ENCODE results near the gene ASAP2.

ASAP2 gene

DNA sequence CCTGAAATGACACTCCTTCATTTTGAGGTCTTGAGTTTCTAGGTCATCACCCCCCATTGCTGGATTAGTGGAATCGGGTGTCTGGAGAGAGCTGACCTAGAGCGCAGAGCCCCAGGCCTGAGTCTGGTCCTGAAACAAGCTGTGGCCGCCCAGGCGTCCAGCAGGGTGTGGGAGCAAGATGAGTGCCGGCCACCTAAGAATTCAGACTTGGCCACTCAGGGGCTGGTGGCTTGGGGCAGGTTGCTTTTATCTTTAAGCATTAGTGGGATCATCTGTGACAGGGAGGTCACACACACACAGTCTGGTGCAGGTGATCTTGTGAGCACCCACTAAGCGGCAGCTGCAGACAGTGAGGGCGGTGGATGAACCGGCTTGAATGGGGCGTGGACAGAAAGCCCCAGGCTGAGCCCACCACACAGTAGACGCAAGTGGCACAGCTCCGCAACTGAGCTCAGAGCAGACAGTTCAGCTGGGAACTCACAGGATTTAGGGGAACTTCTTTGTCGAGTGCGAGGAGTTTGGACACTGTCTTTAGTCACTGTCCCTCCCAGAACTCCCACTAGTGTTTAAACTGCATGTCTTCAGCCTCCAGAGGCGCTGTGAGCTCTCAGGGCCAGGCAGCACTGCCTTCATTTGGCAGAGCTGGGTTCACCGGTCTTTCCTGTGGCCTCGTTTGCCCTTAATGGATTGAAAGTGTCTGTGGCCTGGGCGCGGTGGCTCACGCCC, 195.2 kb downstream of the ASAP2 start:
- Mint-ChIP-seq H3K9me3 (no peaks in the 10 kb centered on the region), H3K27me3 (no peaks in the 10 kb centered on the region), H3K27ac (no peak overlapping the region), H3K4me3 (no peak overlapping the region), H3K36me3 (ENCODE audit: low read depth) (peaks cover 9% of the 10 kb centered on the region), H3K4me1 (ENCODE audit: low read depth) (no peaks in the 10 kb centered on the region)

DNA sequence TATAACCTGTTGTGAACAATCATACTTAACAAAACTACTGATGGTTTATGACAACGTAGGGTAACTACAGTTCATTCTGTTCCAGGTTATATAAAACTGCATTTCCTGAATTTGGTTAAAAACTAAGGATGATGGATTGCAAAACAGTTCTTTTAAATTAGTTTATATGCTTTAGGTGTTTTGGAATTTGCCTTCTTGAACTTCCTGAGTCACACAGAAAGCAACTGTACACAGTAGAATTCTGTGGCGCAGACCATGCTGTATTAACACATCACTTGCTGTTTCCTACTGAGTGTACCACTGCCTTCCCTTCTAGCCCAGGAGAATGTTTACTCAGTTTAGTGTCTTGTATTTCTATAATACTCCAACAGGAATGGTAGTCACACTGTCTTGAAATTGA, 197.3 kb downstream of the ASAP2 start:
- H3K9me3 Mint-ChIP-seq, result no peaks in the 10 kb centered on the region
- H3K4me1 Mint-ChIP-seq (ENCODE audit: low read depth), result no peaks in the 10 kb centered on the region
- H3K27me3 Mint-ChIP-seq, result no peaks in the 10 kb centered on the region
- H3K27ac Mint-ChIP-seq, result no peak overlapping the region
- H3K36me3 Mint-ChIP-seq (ENCODE audit: low read depth), result peaks cover 17% of the 10 kb centered on the region
- no peak overlapping the region for H3K4me3 Mint-ChIP-seq

- Mint-ChIP-seq H3K4me3 (no peak overlapping the region), H3K27ac (no peak overlapping the region), H3K27me3 (no peaks in the 10 kb centered on the region), H3K9me3 (no peaks in the 10 kb centered on the region), H3K36me3 (ENCODE audit: low read depth) (peaks cover 21% of the 10 kb centered on the region), H3K4me1 (ENCODE audit: low read depth) (no peaks in the 10 kb centered on the region)
Observed at GRCh38 chr2:9404451-9404850, 197.8 kb downstream of the ASAP2 start.

GRCh38 chr2:9405636-9406035, 199.0 kb downstream of the ASAP2 start:
- H3K36me3 Mint-ChIP-seq (ENCODE audit: low read depth), result peaks cover 22% of the 10 kb centered on the region
- H3K27me3 Mint-ChIP-seq, result no peaks in the 10 kb centered on the region
- no peak overlapping the region for H3K4me3 Mint-ChIP-seq
- no peaks in the 10 kb centered on the region for H3K4me1 Mint-ChIP-seq (ENCODE audit: low read depth)
- H3K9me3 Mint-ChIP-seq, result no peaks in the 10 kb centered on the region
- H3K27ac Mint-ChIP-seq, result no peak overlapping the region

- peaks cover 32% of the 10 kb centered on the region for H3K36me3 Mint-ChIP-seq (ENCODE audit: low read depth)
- no peak overlapping the region for H3K27ac Mint-ChIP-seq
- H3K4me1 Mint-ChIP-seq (ENCODE audit: low read depth), result no peaks in the 10 kb centered on the region
- no peaks in the 10 kb centered on the region for H3K9me3 Mint-ChIP-seq
- H3K4me3 Mint-ChIP-seq, result no peak overlapping the region
- no peaks in the 10 kb centered on the region for H3K27me3 Mint-ChIP-seq
Observed at GRCh38 chr2:9406529-9407362, 200.1 kb downstream of the ASAP2 start.

DNA sequence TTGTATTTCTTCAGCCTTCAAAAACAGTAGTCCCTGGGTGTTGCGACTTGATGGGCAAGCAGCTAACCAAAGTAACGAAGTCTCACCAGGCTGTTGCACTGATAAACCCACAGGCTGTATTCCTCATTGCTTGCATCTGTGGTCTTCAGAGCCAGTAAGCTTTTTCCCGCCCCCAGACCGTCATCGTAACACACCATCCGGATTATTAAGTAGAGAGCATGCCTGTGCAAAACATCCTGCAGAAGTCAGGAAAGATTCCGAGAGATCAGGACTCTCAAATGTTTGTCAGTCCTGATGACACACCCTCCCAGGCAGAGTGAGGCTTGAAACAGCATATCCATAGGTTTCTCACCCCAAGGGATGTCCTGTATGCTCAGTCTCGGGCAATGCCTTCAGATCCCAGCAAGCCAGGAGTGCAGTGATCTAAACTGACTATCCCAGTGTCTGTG, 200.8 kb downstream of the ASAP2 start:
- Mint-ChIP-seq H3K9me3 (no peaks in the 10 kb centered on the region), H3K27me3 (no peaks in the 10 kb centered on the region), H3K27ac (no peak overlapping the region), H3K4me1 (ENCODE audit: low read depth) (no peaks in the 10 kb centered on the region), H3K4me3 (no peak overlapping the region), H3K36me3 (ENCODE audit: low read depth) (peaks cover 38% of the 10 kb centered on the region)

GRCh38 chr2:9408641-9409151, 202.1 kb downstream of the ASAP2 start:
- Mint-ChIP-seq H3K36me3 (ENCODE audit: low read depth) (peaks cover 45% of the 10 kb centered on the region), H3K9me3 (no peaks in the 10 kb centered on the region), H3K27ac (no peak overlapping the region), H3K4me3 (no peak overlapping the region), H3K4me1 (ENCODE audit: low read depth) (no peaks in the 10 kb centered on the region), H3K27me3 (no peaks in the 10 kb centered on the region)

DNA sequence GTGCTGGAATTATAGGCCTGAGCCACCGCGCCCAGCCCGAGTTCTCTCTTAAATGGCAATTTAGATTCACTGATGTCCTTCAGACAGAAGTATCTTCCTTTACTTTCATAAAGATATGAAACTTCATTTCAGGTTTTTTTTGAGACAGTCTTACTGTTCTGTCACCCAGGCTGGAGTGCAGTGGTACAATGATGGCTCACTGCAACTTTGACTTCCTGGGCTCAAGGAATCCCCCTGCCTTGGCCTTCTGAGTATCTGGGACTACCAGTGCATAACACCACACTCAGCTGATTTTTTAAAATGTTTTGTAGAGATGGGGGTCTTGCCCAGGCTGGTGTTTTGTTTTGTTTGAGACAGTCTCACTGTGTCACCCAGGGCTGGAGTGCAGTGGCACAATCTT, 203.5 kb downstream of the ASAP2 start:
- Mint-ChIP-seq H3K4me1 (ENCODE audit: low read depth) (peaks cover 3% of the 10 kb centered on the region), H3K9me3 (no peaks in the 10 kb centered on the region), H3K36me3 (ENCODE audit: low read depth) (peaks cover 53% of the 10 kb centered on the region), H3K4me3 (no peak overlapping the region), H3K27ac (no peak overlapping the region), H3K27me3 (no peaks in the 10 kb centered on the region)

DNA sequence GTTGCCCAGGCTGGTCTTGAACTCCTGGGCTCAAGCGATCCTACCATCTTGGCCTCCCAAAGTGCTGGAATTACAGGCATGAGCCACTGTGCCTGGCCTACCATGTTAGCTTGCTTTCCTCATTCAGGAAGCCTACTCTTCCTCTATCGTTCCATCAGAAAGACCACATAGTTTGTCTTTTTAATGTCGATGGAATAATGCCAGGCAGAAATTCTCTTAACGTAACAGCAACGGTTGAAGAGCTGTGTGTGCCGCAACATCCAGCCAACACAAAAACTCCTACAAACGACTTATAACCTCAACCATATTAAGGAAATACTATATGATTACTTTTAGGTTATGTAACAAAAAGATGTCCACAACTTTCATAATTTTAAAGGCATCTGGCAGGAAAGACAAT, 206.2 kb downstream of the ASAP2 start:
- Mint-ChIP-seq H3K9me3 (no peaks in the 10 kb centered on the region), H3K4me3 (no peak overlapping the region), H3K4me1 (ENCODE audit: low read depth) (peaks cover 21% of the 10 kb centered on the region), H3K27me3 (no peaks in the 10 kb centered on the region), H3K36me3 (ENCODE audit: low read depth) (peaks cover 58% of the 10 kb centered on the region), H3K27ac (no peak overlapping the region)

GRCh38 chr2:9415516-9416169, 209.0 kb downstream of the ASAP2 start:
- no peak overlapping the region for H3K27ac Mint-ChIP-seq
- no peak overlapping the region for H3K4me3 Mint-ChIP-seq
- peaks cover 67% of the 10 kb centered on the region for H3K36me3 Mint-ChIP-seq (ENCODE audit: low read depth)
- peaks cover 47% of the 10 kb centered on the region for H3K4me1 Mint-ChIP-seq (ENCODE audit: low read depth)
- no peaks in the 10 kb centered on the region for H3K27me3 Mint-ChIP-seq
- H3K9me3 Mint-ChIP-seq, result no peaks in the 10 kb centered on the region

GRCh38 chr2:9416267-9416961, 209.8 kb downstream of the ASAP2 start:
- Mint-ChIP-seq H3K9me3 (no peaks in the 10 kb centered on the region), H3K4me1 (ENCODE audit: low read depth) (peaks cover 54% of the 10 kb centered on the region), H3K4me3 (no peak overlapping the region), H3K27me3 (no peaks in the 10 kb centered on the region), H3K36me3 (ENCODE audit: low read depth) (peaks cover 61% of the 10 kb centered on the region), H3K27ac (peak overlapping the region; percentile 62)

DNA sequence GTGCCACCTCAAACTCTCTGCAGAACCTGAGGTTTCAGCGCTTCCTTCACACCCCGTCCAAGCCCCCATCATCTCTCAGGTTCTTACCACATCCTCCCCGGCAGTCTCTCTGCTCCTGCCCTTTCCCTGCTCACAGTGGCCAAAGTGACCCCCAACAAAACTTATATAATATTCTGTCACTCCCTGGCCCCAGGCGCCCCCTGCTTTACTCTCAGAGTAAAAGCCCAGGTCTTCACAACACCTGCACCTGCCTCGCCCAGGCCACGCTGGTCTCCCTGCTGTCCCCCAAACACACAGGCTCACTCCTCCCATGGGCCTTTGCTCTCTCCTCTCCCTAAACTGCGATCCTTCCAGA, 210.3 kb downstream of the ASAP2 start:
- Mint-ChIP-seq H3K9me3 (no peaks in the 10 kb centered on the region), H3K27me3 (no peaks in the 10 kb centered on the region), H3K36me3 (ENCODE audit: low read depth) (peaks cover 62% of the 10 kb centered on the region), H3K27ac (peak overlapping the region; percentile 62), H3K4me1 (ENCODE audit: low read depth) (peaks cover 59% of the 10 kb centered on the region), H3K4me3 (no peak overlapping the region)

DNA sequence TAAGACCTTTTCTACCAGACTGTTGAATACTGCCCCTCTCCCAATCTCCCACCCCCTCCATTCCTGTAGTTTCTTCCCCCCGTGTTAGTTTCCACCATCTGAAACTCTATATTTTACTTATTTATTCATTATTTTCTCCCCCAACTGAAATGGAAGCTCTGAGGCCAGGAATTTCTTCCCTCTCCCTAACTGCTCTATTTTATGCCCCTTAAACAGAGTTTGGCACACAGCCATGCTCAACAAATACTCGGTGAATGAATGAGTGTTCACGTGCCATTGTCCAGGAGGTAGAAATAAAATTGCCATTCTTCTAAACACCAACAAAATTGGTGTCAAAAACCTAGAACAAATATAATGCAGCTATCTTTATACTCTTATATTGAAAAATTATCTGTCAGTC, 211.1 kb downstream of the ASAP2 start:
- Mint-ChIP-seq H3K4me1 (ENCODE audit: low read depth) (peaks cover 66% of the 10 kb centered on the region), H3K36me3 (ENCODE audit: low read depth) (peaks cover 60% of the 10 kb centered on the region), H3K27ac (no peak overlapping the region), H3K9me3 (no peaks in the 10 kb centered on the region), H3K4me3 (no peak overlapping the region), H3K27me3 (no peaks in the 10 kb centered on the region)

GRCh38 chr2:9418746-9419145, 212.1 kb downstream of the ASAP2 start:
- no peaks in the 10 kb centered on the region for H3K9me3 Mint-ChIP-seq
- no peaks in the 10 kb centered on the region for H3K27me3 Mint-ChIP-seq
- no peak overlapping the region for H3K4me3 Mint-ChIP-seq
- peaks cover 58% of the 10 kb centered on the region for H3K36me3 Mint-ChIP-seq (ENCODE audit: low read depth)
- H3K27ac Mint-ChIP-seq, result no peak overlapping the region
- H3K4me1 Mint-ChIP-seq (ENCODE audit: low read depth), result peaks cover 66% of the 10 kb centered on the region
